ENCODE results near the gene HMG20B. TPM values are rescaled to one million over a fixed set of nuclear protein-coding genes. Genes with fewer than 3 reads are reported as not detected.

HMG20B gene
- total RNA-seq, 6 experiments from 2014 or later = 73.5 to 90.1 (median 78.3) TPM

DNA sequence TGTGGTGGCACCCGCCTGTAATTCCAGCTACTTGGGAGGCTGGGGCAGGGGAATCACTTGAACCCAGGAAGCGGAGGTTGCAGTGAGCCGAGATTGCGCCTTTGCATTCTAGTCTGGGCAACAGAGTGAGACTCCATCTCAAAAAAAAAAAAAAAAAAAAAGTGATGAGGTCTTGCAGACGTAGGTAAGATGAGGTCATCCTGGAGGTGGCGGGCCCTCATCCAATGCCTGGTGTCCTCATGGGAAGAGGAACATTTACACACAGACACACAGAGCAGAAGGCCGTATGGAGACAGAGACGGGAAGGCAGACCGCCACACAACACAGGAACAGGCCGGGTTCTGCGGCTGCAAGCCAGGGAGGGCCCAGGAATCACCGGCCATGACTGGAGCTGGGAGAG is 49.5 kb downstream of the HMG20B start:
- Mint-ChIP-seq H3K4me3 (no peak overlapping the region), H3K9me3 (no peaks in the 10 kb centered on the region), H3K27me3 (ENCODE audit: insufficient read depth) (peaks cover 12% of the 10 kb centered on the region), H3K4me1 (ENCODE audit: low read depth) (peaks cover 16% of the 10 kb centered on the region), H3K27ac (no peak overlapping the region), H3K36me3 (ENCODE audit: low read depth) (peaks cover 9% of the 10 kb centered on the region; the same call in 1 of the 2 replicates)
- DNase-seq = no peak
- TF ChIP-seq, protein P1, sequence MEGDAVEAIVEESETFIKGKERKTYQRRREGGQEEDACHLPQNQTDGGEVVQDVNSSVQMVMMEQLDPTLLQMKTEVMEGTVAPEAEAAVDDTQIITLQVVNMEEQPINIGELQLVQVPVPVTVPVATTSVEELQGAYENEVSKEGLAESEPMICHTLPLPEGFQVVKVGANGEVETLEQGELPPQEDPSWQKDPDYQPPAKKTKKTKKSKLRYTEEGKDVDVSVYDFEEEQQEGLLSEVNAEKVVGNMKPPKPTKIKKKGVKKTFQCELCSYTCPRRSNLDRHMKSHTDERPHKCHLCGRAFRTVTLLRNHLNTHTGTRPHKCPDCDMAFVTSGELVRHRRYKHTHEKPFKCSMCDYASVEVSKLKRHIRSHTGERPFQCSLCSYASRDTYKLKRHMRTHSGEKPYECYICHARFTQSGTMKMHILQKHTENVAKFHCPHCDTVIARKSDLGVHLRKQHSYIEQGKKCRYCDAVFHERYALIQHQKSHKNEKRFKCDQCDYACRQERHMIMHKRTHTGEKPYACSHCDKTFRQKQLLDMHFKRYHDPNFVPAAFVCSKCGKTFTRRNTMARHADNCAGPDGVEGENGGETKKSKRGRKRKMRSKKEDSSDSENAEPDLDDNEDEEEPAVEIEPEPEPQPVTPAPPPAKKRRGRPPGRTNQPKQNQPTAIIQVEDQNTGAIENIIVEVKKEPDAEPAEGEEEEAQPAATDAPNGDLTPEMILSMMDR (IDR thresholded peaks at IDR 0.05) = no peak

DNA sequence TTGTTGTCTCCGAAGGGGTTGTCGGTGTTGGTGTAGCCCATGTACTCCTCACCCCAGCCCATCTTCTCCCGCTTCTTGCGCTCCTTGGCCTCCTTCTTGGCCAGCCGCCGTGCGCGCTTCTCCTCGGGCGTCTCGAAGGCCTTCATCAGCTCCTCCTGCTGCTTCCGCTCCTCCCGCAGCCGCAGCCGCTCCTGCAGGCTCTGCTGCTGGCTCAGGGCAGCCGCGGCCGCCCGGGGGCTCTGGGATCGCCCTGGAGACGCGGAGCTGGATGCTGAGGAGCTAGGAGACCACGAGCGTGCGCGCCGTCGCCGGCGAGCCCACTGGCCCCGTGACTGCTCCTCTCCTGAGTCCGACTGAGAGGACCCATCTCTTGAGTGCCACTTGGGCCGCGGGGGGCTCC is 51.0 kb downstream of the HMG20B start:
- Mint-ChIP-seq H3K27ac (no peak overlapping the region), H3K9me3 (no peaks in the 10 kb centered on the region), H3K4me3 (no peak overlapping the region), H3K36me3 (ENCODE audit: low read depth) (peaks cover 9% of the 10 kb centered on the region; the same call in 1 of the 2 replicates), H3K4me1 (ENCODE audit: low read depth) (peaks cover 16% of the 10 kb centered on the region), H3K27me3 (ENCODE audit: insufficient read depth) (peaks cover 13% of the 10 kb centered on the region)
- DNase-seq = no peak
- TF ChIP-seq, protein P1 (IDR thresholded peaks at IDR 0.05) = no peak

DNA sequence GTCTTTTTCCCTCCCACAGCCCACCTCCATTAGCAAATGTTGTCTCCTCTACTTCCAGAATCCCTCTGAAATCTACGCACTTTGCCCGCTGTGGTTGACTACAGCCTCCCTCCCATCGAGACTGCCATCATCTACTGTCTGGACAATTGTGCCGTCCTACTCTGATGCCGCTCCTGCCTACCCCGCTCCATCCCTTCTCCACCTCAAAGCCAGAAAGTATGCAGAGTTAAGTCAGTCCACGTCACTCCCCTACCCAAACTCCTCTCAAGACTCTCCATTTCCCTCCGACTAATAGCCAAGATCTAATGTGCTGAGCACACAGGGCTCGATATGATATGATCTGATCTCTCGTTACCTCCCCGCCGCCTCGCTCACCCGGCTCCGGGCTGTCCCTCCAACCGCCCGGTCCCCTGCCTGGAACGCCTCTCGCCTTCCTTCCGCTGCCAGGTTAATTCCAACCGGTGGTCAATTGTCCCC is 53.3 kb downstream of the HMG20B start:
- H3K36me3 Mint-ChIP-seq (ENCODE audit: low read depth) = 0 out of 2 replicates have a peak, but pooled peaks cover 9% of the 10 kb centered on the region
- peak overlapping the region; percentile 97 for H3K4me3 Mint-ChIP-seq
- H3K27ac Mint-ChIP-seq = peak overlapping the region; percentile 99
- TF ChIP-seq, protein P1 (IDR thresholded peaks at IDR 0.05) = no peak; the same call in 1 of the 2 replicates
- no peak for DNase-seq
- H3K4me1 Mint-ChIP-seq (ENCODE audit: low read depth) = peaks cover 16% of the 10 kb centered on the region
- no peaks in the 10 kb centered on the region for H3K9me3 Mint-ChIP-seq
- peaks cover 16% of the 10 kb centered on the region for H3K27me3 Mint-ChIP-seq (ENCODE audit: insufficient read depth)

GRCh38 chr19:3626473-3627350 is 54.0 kb downstream of the HMG20B start, which contains the start of gene CACTIN:
CACTIN (minus strand) TSS chr19:3626790; CDS start chr19:3626762, 28 bp downstream.
- peaks cover 16% of the 10 kb centered on the region for H3K4me1 Mint-ChIP-seq (ENCODE audit: low read depth)
- H3K36me3 Mint-ChIP-seq (ENCODE audit: low read depth) = 0 out of 2 replicates have a peak, but pooled peaks cover 9% of the 10 kb centered on the region
- DNase-seq = peak; percentile 97
- H3K27ac Mint-ChIP-seq = peak within 1 kb of the TSS; percentile 99
- peaks cover 17% of the 10 kb centered on the region for H3K27me3 Mint-ChIP-seq (ENCODE audit: insufficient read depth)
- no peaks in the 10 kb centered on the region for H3K9me3 Mint-ChIP-seq
- TF ChIP-seq, protein P1 (IDR thresholded peaks at IDR 0.05) = no peak
- H3K4me3 Mint-ChIP-seq = peak within 1 kb of the TSS; percentile 97

DNA sequence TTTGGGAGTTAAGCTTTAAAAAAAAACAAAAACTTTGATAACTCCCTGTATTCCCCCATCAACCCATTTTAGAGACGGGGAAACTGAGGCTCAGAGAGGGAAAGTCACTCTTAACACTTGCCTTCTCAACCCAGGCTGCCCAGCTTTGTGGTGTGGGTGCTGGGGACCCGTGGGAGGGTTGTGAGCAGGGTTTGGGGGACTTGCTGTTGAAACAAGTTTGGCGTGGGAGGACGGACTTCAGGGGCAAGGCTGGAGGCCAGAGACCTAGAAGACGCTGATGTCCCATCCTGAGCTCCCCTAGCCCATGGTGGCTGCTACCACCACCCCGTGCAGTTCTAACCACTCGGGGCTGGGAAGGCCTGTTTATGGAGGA is 54.6 kb downstream of the HMG20B start:
- peaks cover 16% of the 10 kb centered on the region for H3K4me1 Mint-ChIP-seq (ENCODE audit: low read depth)
- H3K36me3 Mint-ChIP-seq (ENCODE audit: low read depth) = 0 out of 2 replicates have a peak, but pooled peaks cover 6% of the 10 kb centered on the region
- no peak for DNase-seq
- TF ChIP-seq, protein P1 (IDR thresholded peaks at IDR 0.05) = no peak
- H3K4me3 Mint-ChIP-seq = peak overlapping the region; percentile 97
- peaks cover 18% of the 10 kb centered on the region for H3K27me3 Mint-ChIP-seq (ENCODE audit: insufficient read depth)
- peak overlapping the region; percentile 99; the same call in 1 of the 2 replicates for H3K27ac Mint-ChIP-seq
- no peaks in the 10 kb centered on the region for H3K9me3 Mint-ChIP-seq

Other genes with a start within 250 kb of the HMG20B start
- gene NFIC, start 206.4 kb upstream of the HMG20B start, total RNA-seq (2021; fragmentation: NEBNext Ultra II Directional; extraction: Animal tissue kit (Norgen Biotek cat#: 25700)) = 100 to 1,000 TPM; 186 to 219 (median 211) TPM
- not detected for gene SMIM24, start 92.4 kb upstream of the HMG20B start, total RNA-seq (2021; fragmentation: NEBNext Ultra II Directional; extraction: Animal tissue kit (Norgen Biotek cat#: 25700))
- gene SMIM44, start 89.5 kb upstream of the HMG20B start, total RNA-seq (2021; fragmentation: NEBNext Ultra II Directional; extraction: Animal tissue kit (Norgen Biotek cat#: 25700)) = not detected
- gene DOHH, start 72.3 kb upstream of the HMG20B start, total RNA-seq (2021; fragmentation: NEBNext Ultra II Directional; extraction: Animal tissue kit (Norgen Biotek cat#: 25700)) = 10 to 100 TPM; 14.3 to 20.4 (median 17.0) TPM
- 10 to 100 TPM; 43.9 to 56.8 (median 46.0) TPM for gene FZR1, start 66.6 kb upstream of the HMG20B start, total RNA-seq (2021; fragmentation: NEBNext Ultra II Directional; extraction: Animal tissue kit (Norgen Biotek cat#: 25700))
- gene TEKTIP1, start 33.8 kb upstream of the HMG20B start, total RNA-seq (2021; fragmentation: NEBNext Ultra II Directional; extraction: Animal tissue kit (Norgen Biotek cat#: 25700)) = under 1 TPM in 5 of 6 experiments, not detected in 1; 0.25 to 0.51 (median 0.46) TPM
- gene MFSD12, start 15.4 kb upstream of the HMG20B start, total RNA-seq (2021; fragmentation: NEBNext Ultra II Directional; extraction: Animal tissue kit (Norgen Biotek cat#: 25700)) = 100 to 1,000 TPM in 2 of 6 experiments, 10 to 100 TPM in 4; 75.1 to 101 (median 79.6) TPM
- gene GIPC3, start 12.5 kb downstream of the HMG20B start, total RNA-seq (2021; fragmentation: NEBNext Ultra II Directional; extraction: Animal tissue kit (Norgen Biotek cat#: 25700)) = under 1 TPM in 4 of 6 experiments, not detected in 2; 0.10 to 0.17 (median 0.11) TPM
- gene TBXA2R, start 33.9 kb downstream of the HMG20B start, total RNA-seq (2021; fragmentation: NEBNext Ultra II Directional; extraction: Animal tissue kit (Norgen Biotek cat#: 25700)) = 1 to 10 TPM; 7.1 to 8.8 (median 7.4) TPM
- gene CACTIN, start 53.8 kb downstream of the HMG20B start, total RNA-seq (2021; fragmentation: NEBNext Ultra II Directional; extraction: Animal tissue kit (Norgen Biotek cat#: 25700)) = 10 to 100 TPM; 22.7 to 25.3 (median 24.9) TPM
- gene PIP5K1C, start 127.5 kb downstream of the HMG20B start, total RNA-seq (2021; fragmentation: NEBNext Ultra II Directional; extraction: Animal tissue kit (Norgen Biotek cat#: 25700)) = 10 to 100 TPM; 73.8 to 95.6 (median 78.7) TPM
- gene TJP3, start 135.4 kb downstream of the HMG20B start, total RNA-seq (2021; fragmentation: NEBNext Ultra II Directional; extraction: Animal tissue kit (Norgen Biotek cat#: 25700)) = not detected
- 10 to 100 TPM in 4 of 6 experiments, 1 to 10 TPM in 2; 9.1 to 13.8 (median 10.4) TPM for gene APBA3, start 188.7 kb downstream of the HMG20B start, total RNA-seq (2021; fragmentation: NEBNext Ultra II Directional; extraction: Animal tissue kit (Norgen Biotek cat#: 25700))
- 10 to 100 TPM; 69.9 to 84.3 (median 77.9) TPM for gene MRPL54, start 189.7 kb downstream of the HMG20B start, total RNA-seq (2021; fragmentation: NEBNext Ultra II Directional; extraction: Animal tissue kit (Norgen Biotek cat#: 25700))
- not detected for gene RAX2, start 199.3 kb downstream of the HMG20B start, total RNA-seq (2021; fragmentation: NEBNext Ultra II Directional; extraction: Animal tissue kit (Norgen Biotek cat#: 25700))
- gene MATK, start 213.4 kb downstream of the HMG20B start, total RNA-seq (2021; fragmentation: NEBNext Ultra II Directional; extraction: Animal tissue kit (Norgen Biotek cat#: 25700)) = not detected